ENCODE results near the gene RND1. TPM values are rescaled to one million over a fixed set of nuclear protein-coding genes. Genes with fewer than 3 reads are reported as not detected.
A peak's percentile ranks its signal among the peaks of the same experiment; 100 is the strongest.
"Not testable (repeated sequence)": the region's sequence is repeated elsewhere in the genome, so short reads cannot be mapped to it uniquely, and the experiment has no call there.

RND1 gene
- total and polyA plus RNA-seq, 4 donors: 5.3 to 80.5 (median 15.3) TPM

DNA sequence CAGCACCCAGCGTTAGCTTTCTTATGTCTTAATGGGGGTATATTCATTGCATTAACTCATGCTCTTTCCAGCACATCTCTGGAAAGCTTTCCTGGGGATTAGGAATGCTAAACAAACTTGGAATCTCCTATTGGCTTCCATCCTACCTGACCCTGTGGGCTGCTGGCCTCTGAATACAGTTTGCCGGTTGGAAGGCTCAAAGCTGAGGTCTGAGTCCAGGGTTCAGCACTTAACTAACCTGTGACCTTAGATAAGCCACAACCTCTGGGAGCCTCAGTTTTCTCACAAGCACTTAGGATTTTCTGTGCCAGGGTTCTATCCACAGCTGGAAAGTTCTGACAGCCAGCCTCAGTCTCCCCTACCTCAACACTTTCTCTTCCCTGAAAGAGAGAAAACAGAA is 12.9 kb upstream of the RND1 start:
- peaks cover 0 to 20% (median 16%) of the 10 kb centered on the region in 5 donors for H3K4me1 ChIP-seq (ENCODE audit: control insufficient read depth in 5 of 5, insufficient read depth in 5 of 5, low read length in 5 of 5)
- H3K4me3 ChIP-seq: no peak overlapping the region
- H3K9ac ChIP-seq (ENCODE audit: insufficient read depth in 1 of 2, low read length in 2 of 2): no peak overlapping the region
- ATAC-seq (ENCODE audit: insufficient read depth, low FRiP score) (no peak), DNase-seq (no peak)
- peaks cover 0 to 3% (median 0%) of the 10 kb centered on the region in 3 donors for H3K27me3 ChIP-seq (ENCODE audit: control insufficient read depth in 3 of 3, insufficient read depth in 3 of 3, low read length in 2 of 3)
- H3K27ac ChIP-seq (ENCODE audit: low read depth in 1 of 2, low read length in 1 of 2): no peak overlapping the region
- TF ChIP-seq, protein P1, sequence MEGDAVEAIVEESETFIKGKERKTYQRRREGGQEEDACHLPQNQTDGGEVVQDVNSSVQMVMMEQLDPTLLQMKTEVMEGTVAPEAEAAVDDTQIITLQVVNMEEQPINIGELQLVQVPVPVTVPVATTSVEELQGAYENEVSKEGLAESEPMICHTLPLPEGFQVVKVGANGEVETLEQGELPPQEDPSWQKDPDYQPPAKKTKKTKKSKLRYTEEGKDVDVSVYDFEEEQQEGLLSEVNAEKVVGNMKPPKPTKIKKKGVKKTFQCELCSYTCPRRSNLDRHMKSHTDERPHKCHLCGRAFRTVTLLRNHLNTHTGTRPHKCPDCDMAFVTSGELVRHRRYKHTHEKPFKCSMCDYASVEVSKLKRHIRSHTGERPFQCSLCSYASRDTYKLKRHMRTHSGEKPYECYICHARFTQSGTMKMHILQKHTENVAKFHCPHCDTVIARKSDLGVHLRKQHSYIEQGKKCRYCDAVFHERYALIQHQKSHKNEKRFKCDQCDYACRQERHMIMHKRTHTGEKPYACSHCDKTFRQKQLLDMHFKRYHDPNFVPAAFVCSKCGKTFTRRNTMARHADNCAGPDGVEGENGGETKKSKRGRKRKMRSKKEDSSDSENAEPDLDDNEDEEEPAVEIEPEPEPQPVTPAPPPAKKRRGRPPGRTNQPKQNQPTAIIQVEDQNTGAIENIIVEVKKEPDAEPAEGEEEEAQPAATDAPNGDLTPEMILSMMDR (IDR thresholded peaks at IDR 0.05; ENCODE audit: control extremely low read depth, extremely low read depth): no peak
- no peaks in the 10 kb centered on the region for H3K36me3 ChIP-seq (ENCODE audit: control insufficient read depth in 4 of 4, insufficient read depth in 4 of 4, low read length in 4 of 4)
- 87 to 91% methylated on average over 2 of the region's 2 CpGs for WGBS, 2 donors
- H3K9me3 ChIP-seq (ENCODE audit: control insufficient read depth in 4 of 4, insufficient read depth in 3 of 4, low read length in 3 of 4): no peaks in the 10 kb centered on the region

DNA sequence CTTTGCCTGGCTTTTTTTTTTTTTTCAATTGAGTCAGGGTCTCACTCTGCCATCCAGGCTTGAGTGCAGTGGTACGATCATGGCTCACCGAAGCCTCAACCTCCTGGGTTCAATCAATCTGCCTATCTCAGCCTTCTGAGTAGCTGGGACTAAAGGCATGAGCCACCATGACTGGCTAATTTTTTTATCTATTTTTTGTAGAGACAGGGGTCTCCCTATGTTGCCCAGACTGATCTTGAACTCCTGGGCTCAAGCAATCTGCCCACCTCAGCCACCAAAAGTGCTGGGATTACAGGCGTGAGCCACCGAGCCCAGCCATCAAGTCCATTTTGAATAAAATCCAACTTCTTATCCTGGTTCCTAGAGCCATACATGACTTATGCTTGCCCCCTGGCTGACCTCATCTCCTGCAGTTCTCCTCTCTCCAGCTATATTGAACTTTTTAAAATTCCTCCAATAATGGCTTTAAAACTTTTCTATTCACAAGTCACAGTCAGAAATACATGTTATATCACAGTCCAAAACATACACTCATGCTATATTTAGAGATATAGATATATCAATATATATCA is 10.4 kb upstream of the RND1 start:
- Histone ChIP-seq H3K36me3 (ENCODE audit: control insufficient read depth in 4 of 4, insufficient read depth in 4 of 4, low read length in 4 of 4) (no peaks in the 10 kb centered on the region), H3K4me3 (no peak overlapping the region), H3K27ac (ENCODE audit: low read depth in 1 of 2, low read length in 1 of 2) (no peak overlapping the region), H3K27me3 (ENCODE audit: control insufficient read depth in 3 of 3, insufficient read depth in 3 of 3, low read length in 2 of 3) (peaks cover 0 to 3% (median 0%) of the 10 kb centered on the region in 3 donors), H3K9ac (ENCODE audit: insufficient read depth in 1 of 2, low read length in 2 of 2) (no peak overlapping the region), H3K4me1 (ENCODE audit: control insufficient read depth in 5 of 5, insufficient read depth in 5 of 5, low read length in 5 of 5) (no peaks in the 10 kb centered on the region), H3K9me3 (ENCODE audit: control insufficient read depth in 4 of 4, insufficient read depth in 3 of 4, low read length in 3 of 4) (no peaks in the 10 kb centered on the region)
- TF ChIP-seq, protein P1 (IDR thresholded peaks at IDR 0.05; ENCODE audit: control extremely low read depth, extremely low read depth): no peak
- WGBS, 2 donors: 63 to 93% methylated on average over 4 of the region's 4 CpGs
- ATAC-seq (ENCODE audit: insufficient read depth, low FRiP score): no peak
- DNase-seq: peak in 1 of 3 donors; percentile 23

DNA sequence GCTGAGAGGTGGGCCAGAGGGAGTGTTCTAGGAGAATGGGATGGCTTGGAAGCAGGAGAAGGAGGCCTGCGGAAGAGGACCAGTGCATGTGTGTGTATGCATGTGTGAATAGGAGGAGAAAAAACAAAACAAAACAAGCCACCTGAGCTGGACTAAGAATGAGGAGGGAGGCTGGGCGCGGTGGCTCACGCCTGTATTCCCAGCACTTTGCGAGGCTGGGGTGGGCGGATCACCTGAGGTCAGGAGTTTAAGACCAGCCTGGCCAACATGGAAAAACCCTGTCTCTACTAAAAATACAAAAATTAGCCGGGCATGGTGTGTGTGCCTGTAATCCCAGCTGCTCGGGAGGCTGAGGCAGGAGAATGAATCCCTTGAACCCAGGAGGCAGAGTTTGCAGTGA is 7.9 kb upstream of the RND1 start:
- 90 to 95% methylated on average over 8 of the region's 8 CpGs for WGBS, 2 donors
- H3K27me3 ChIP-seq (ENCODE audit: control insufficient read depth in 3 of 3, insufficient read depth in 3 of 3, low read length in 2 of 3); H3K36me3 ChIP-seq (ENCODE audit: control insufficient read depth in 4 of 4, insufficient read depth in 4 of 4, low read length in 4 of 4); ATAC-seq (ENCODE audit: insufficient read depth, low FRiP score); H3K4me1 ChIP-seq (ENCODE audit: control insufficient read depth in 5 of 5, insufficient read depth in 5 of 5, low read length in 5 of 5); H3K27ac ChIP-seq (ENCODE audit: low read depth in 1 of 2, low read length in 1 of 2); H3K4me3 ChIP-seq; H3K9ac ChIP-seq (ENCODE audit: insufficient read depth in 1 of 2, low read length in 2 of 2); DNase-seq; H3K9me3 ChIP-seq (ENCODE audit: control insufficient read depth in 4 of 4, insufficient read depth in 3 of 4, low read length in 3 of 4): not testable (repeated sequence)

GRCh38 chr12:48873096-48873495 is 7.4 kb upstream of the RND1 start:
- DNase-seq: no peak
- no peaks in the 10 kb centered on the region for H3K36me3 ChIP-seq (ENCODE audit: control insufficient read depth in 4 of 4, insufficient read depth in 4 of 4, low read length in 4 of 4)
- no peaks in the 10 kb centered on the region for H3K27me3 ChIP-seq (ENCODE audit: control insufficient read depth in 3 of 3, insufficient read depth in 3 of 3, low read length in 2 of 3)
- TF ChIP-seq, protein P1 (IDR thresholded peaks at IDR 0.05; ENCODE audit: control extremely low read depth, extremely low read depth): no peak
- no peak overlapping the region for H3K27ac ChIP-seq (ENCODE audit: low read depth in 1 of 2, low read length in 1 of 2)
- 85 to 88% methylated on average over 4 of the region's 4 CpGs for WGBS, 2 donors
- no peaks in the 10 kb centered on the region for H3K9me3 ChIP-seq (ENCODE audit: control insufficient read depth in 4 of 4, insufficient read depth in 3 of 4, low read length in 3 of 4)
- H3K4me3 ChIP-seq: no peak overlapping the region
- no peak for ATAC-seq (ENCODE audit: insufficient read depth, low FRiP score)
- no peaks in the 10 kb centered on the region for H3K4me1 ChIP-seq (ENCODE audit: control insufficient read depth in 5 of 5, insufficient read depth in 5 of 5, low read length in 5 of 5)
- H3K9ac ChIP-seq (ENCODE audit: insufficient read depth in 1 of 2, low read length in 2 of 2): no peak overlapping the region
